GM12878 (cell line): ENCODE data around the gene CELSR1. TPM values are rescaled to one million over a fixed set of nuclear protein-coding genes. Genes with fewer than 3 reads are reported as not detected.

Experiments used
- ATAC-seq: fragments of 200-7000 bp; cut with Tn5 transposase; 3 replicates; pipeline ENCODE4 v1.9.1; 2020; ENCODE audit warnings: mild to moderate bottlenecking, moderate library complexity
- BruUV-seq: library from RNA; stranded (reverse); fragments of 400-500 nt; replicated peaks from 2 replicates; lab custom pipeline; 2021; lab: Mats Ljungman, UMichigan
- CTCF ChIA-PET: fragments of 300-600 bp; sonication (Branson Sonifier 250); formaldehyde crosslinking; extraction: SDS; loops from one replicate; lab custom pipeline; 2021; ENCODE audit warnings: inconsistent platforms; lab: Yijun Ruan, JAX
- POLR2A ChIA-PET: fragments of 350-600 bp; formaldehyde crosslinking; extraction: SDS; loops from one replicate; lab custom pipeline; 2021; ENCODE audit warnings: inconsistent platforms; lab: Charles Lee
- RAD21 ChIA-PET: fragments of 300-600 bp; sonication (Branson Sonifier 250); formaldehyde crosslinking; loops from one replicate; lab custom pipeline; 2023; ENCODE audit warnings: antibody characterized with exemption; ENCODE audit not compliant: unreplicated experiment; lab: Charles Lee
- SMC1A ChIA-PET: fragments of 300-600 bp; sonication (Branson Sonifier 250); formaldehyde crosslinking; loops from one replicate; lab custom pipeline; 2023; ENCODE audit not compliant: unreplicated experiment, uncharacterized antibody; lab: Charles Lee
- DNase-seq: peaks from one replicate; pipeline ENCODE4 v3.0.0-alpha.2; 2011; ENCODE audit warnings: low read depth, low spot score
- FAIRE-seq: peaks from 3 replicates; lab custom pipeline; 2011; peaks lifted over from hg19 to GRCh38; lab: Jason Lieb, UNC
- H2AFZ ChIP-seq: 2 replicates; pipeline ENCODE4 v1.6.0; 2011; ENCODE audit warnings: low read depth, low read length, control low read depth; ENCODE audit not compliant: control insufficient read depth
- H3K27ac ChIP-seq: 2 replicates; pipeline ENCODE4 v1.5.1; 2011; ENCODE audit warnings: control low read depth; ENCODE audit not compliant: control insufficient read depth, insufficient read depth
- H3K27me3 ChIP-seq, 2 experiments: replicated peaks in 1 of 2; 2 replicates each; pipeline versions ENCODE4 v1.6.0 to v1.6.1; 2011; ENCODE audit warnings: low read length in 1 of 2; ENCODE audit not compliant: control insufficient read depth in 2 of 2, insufficient read depth in 2 of 2
- H3K36me3 ChIP-seq, 2 experiments: 2 replicates each; pipeline ENCODE4 v1.5.1; 2011; ENCODE audit warnings: low read length in 1 of 2; ENCODE audit not compliant: control insufficient read depth in 2 of 2, insufficient read depth in 2 of 2
- H3K4me1 ChIP-seq: 2 replicates; pipeline ENCODE4 v1.6.1; 2011; ENCODE audit warnings: mild to moderate bottlenecking, low read length, moderate library complexity, mixed read lengths; ENCODE audit not compliant: control insufficient read depth, insufficient read depth
- H3K4me2 ChIP-seq: 2 replicates; pipeline ENCODE4 v1.6.0; 2011; ENCODE audit warnings: control low read depth; ENCODE audit not compliant: control insufficient read depth, insufficient read depth
- H3K4me3 ChIP-seq: fragments of 200-600 bp; sonication (generic); 2 replicates; pipeline ENCODE4 v1.5.1; 2016
- H3K79me2 ChIP-seq: 2 replicates; pipeline ENCODE4 v1.6.0; 2011; ENCODE audit warnings: low read length; ENCODE audit not compliant: control insufficient read depth, insufficient read depth
- H3K9ac ChIP-seq: 2 replicates; pipeline ENCODE4 v1.8.0; 2011; ENCODE audit warnings: low read length, control low read depth, mixed read lengths; ENCODE audit not compliant: control insufficient read depth, insufficient read depth
- H3K9me3 ChIP-seq: replicated peaks from 3 replicates; pipeline ENCODE4 v1.5.1; 2011; ENCODE audit warnings: mild to moderate bottlenecking, low read length; ENCODE audit not compliant: control insufficient read depth, insufficient read depth
- H4K20me1 ChIP-seq: 2 replicates; pipeline ENCODE4 v1.6.0; 2011; ENCODE audit not compliant: control insufficient read depth, insufficient read depth
- CUX1 ChIP-seq: IDR thresholded peaks from 2 replicates; pipeline ENCODE4 v1.6.1; 2012; ENCODE audit warnings: improper control_type of control experiment, low read depth, low read length; ENCODE audit not compliant: insufficient replicate concordance
- FOXM1 ChIP-seq: IDR thresholded peaks from 2 replicates; pipeline ENCODE4 v1.6.1; 2012; ENCODE audit warnings: low read depth, mild to moderate bottlenecking, inconsistent platforms, low read length, moderate library complexity
- HDGF ChIP-seq: fragments of 450-650 bp; IDR thresholded peaks from 2 replicates; pipeline ENCODE4 v1.6.1; 2016; ENCODE audit warnings: antibody characterized with exemption
- IKZF1 ChIP-seq: fragments of 450-650 bp; conservative IDR thresholded peaks from 2 replicates; pipeline ENCODE4 v1.6.1; 2017; ENCODE audit warnings: antibody characterized with exemption, mild to moderate bottlenecking
- POLR2AphosphoS2 ChIP-seq: IDR thresholded peaks from 2 replicates; pipeline ENCODE4 v1.6.1; 2011; ENCODE audit warnings: low read depth, mild to moderate bottlenecking, low read length, improper control_type of control experiment, moderate library complexity
- RELB ChIP-seq: fragments of 450-650 bp; IDR thresholded peaks from 2 replicates; pipeline ENCODE4 v1.6.1; 2017; ENCODE audit warnings: low read depth, mild to moderate bottlenecking, moderate library complexity
- SRF ChIP-seq, 2 experiments: IDR thresholded peaks; 2 replicates each; pipeline ENCODE4 v1.6.1; 2011; ENCODE audit warnings: low read depth in 2 of 2, low read length in 2 of 2, mild to moderate bottlenecking in 1 of 2, moderate library complexity in 1 of 2
- ZNF217 ChIP-seq: fragments of 450-650 bp; IDR thresholded peaks from 2 replicates; pipeline ENCODE4 v1.6.1; 2017; ENCODE audit warnings: antibody characterized with exemption, mild to moderate bottlenecking
- WGBS: methylation state at CpG from one replicate; pipeline ENCODE4 v1.1.6; 2016; ENCODE audit warnings: low lambda C conversion rate; ENCODE audit not compliant: insufficient replicate concordance, insufficient coverage; ENCODE audit errors: missing lambda C conversion rate; 5-methylcytosine and 5-hydroxymethylcytosine counted together
- in situ Hi-C: fragments of 300-500 bp; cut with MboI; formaldehyde crosslinking; loops from 9 replicates; pipeline ENCODE4 v1.14.3; 2018; ENCODE audit warnings: mixed read lengths
- intact Hi-C: fragments of 100-400 bp; cut with micrococcal nuclease; formaldehyde crosslinking; loops from one replicate; pipeline ENCODE4 v1.14.2; 2022; ENCODE audit not compliant: unreplicated experiment
- polyA plus RNA-seq, 11 experiments: library from polyadenylated mRNA; depleted of rRNA in 4 of 11; unstranded in 6 of 11; stranded (reverse) in 5 of 11; fragments of >200 nt; fragmentation: Nextera tagmentation in 4 of 11; fragmentation: Illumina TruSeq in 1 of 11; extraction: Ambion mirVana in 4 of 11; extraction: Trizol in 1 of 11; gene quantifications; 1 replicate in 1 of 11; 2 replicates in 10 of 11; pipeline versions ENCODE4 v1.2.1 to v1.2.3, GENCODE V29; 2011 to 2016; ENCODE audit warnings: inconsistent platforms in 2 of 11, missing spikeins in 2 of 11, low read depth in 1 of 11
- total RNA-seq, 4 experiments: library from RNA; depleted of rRNA in 3 of 4; stranded (reverse); fragments of >200 nt in 3 of 4; fragmentation: Illumina TruSeq in 1 of 4; extraction: Trizol in 1 of 4; gene quantifications; 2 replicates each; pipeline versions ENCODE4 v1.2.1 to v1.2.3, GENCODE V29; 2013 to 2021
- TF ChIP-seq, protein P1 (sequence below): IDR thresholded peaks from 2 replicates; pipeline ENCODE4 v1.6.1; 2012; ENCODE audit warnings: low read depth, low read length, improper control_type of control experiment

Gene CELSR1
- total and polyA plus RNA-seq, 10 of the 15 experiments (the other 5 are each of a cell fraction or from before 2014, with no cell fraction given) = 0.05 to 1.7 (median 0.35) TPM; not detected in 2

DNA sequence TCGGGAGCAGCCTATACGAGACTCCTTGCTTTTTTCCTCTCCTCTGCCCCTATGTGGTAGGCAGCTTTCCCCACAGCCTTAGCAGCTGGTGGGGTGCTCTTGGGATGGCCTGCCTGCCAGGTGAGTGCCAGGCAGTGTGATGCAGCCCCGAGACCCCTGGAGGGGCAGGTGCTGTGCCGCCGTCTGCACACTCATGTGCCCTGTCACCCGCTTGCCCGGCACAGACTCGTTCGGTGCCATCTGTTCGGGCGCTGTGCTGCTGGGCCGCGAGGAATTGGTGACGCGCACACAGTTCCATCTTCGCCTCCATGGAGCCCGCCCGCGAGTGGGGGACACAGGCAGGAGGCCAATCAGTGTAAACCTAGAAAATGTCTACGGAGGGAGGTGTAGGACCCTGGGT, 186.8 kb downstream of the CELSR1 start:
- BruUV-seq = no TSS peak
- no peaks in the 10 kb centered on the region for H3K27me3 ChIP-seq
- H3K79me2 ChIP-seq = no peaks in the 10 kb centered on the region
- no peaks in the 10 kb centered on the region for H3K4me1 ChIP-seq
- 97% methylated on average over 20 of the region's 20 CpGs for WGBS
- in situ Hi-C loops (no loop called here), intact Hi-C loops (no loop called here)
- H3K4me3 ChIP-seq = no peak overlapping the region
- H2AFZ ChIP-seq = no peak overlapping the region
- H4K20me1 ChIP-seq = no peaks in the 10 kb centered on the region
- ChIA-PET SMC1A (no interaction called here), CTCF (no interaction called here), POLR2A (no interaction called here), RAD21 (no interaction called here)
- H3K36me3 ChIP-seq = peaks cover 13 to 55% of the 10 kb centered on the region in 2 experiments
- ATAC-seq (no peak), DNase-seq (no peak), FAIRE-seq (no peak)
- H3K9ac ChIP-seq = no peak overlapping the region
- no peak overlapping the region for H3K4me2 ChIP-seq
- H3K27ac ChIP-seq = no peak overlapping the region
- TF ChIP-seq FOXM1 = no peak
- TF ChIP-seq IKZF1 = no peak
- no peak for TF ChIP-seq SRF (IDR thresholded peaks at IDR 0.05; ENCODE audit: low read depth in 2 of 2, low read length in 2 of 2)
- TF ChIP-seq HDGF = no peak
- TF ChIP-seq, protein P1, sequence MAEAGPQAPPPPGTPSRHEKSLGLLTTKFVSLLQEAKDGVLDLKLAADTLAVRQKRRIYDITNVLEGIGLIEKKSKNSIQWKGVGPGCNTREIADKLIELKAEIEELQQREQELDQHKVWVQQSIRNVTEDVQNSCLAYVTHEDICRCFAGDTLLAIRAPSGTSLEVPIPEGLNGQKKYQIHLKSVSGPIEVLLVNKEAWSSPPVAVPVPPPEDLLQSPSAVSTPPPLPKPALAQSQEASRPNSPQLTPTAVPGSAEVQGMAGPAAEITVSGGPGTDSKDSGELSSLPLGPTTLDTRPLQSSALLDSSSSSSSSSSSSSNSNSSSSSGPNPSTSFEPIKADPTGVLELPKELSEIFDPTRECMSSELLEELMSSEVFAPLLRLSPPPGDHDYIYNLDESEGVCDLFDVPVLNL = no peak
- H3K9me3 ChIP-seq = no peaks in the 10 kb centered on the region

DNA sequence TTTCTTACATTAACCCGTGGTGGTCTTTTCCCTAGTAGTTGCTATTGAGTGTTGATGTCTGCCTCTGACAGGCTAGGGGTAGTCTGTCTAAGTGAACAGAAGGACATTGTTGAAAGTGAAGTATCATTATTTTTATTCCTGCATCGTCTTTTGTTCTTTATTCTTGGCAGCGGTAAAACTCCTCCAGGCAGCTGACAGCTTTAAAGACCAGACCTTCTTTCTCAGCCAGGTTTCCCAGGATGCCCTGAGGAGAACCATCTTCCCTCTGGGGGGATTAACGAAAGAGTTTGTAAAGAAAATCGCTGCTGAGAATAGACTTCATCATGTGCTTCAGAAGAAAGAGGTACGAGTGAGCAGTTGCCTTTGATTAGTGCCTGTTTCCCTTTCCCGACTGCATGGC, 187.3 kb downstream of the CELSR1 start:
- BruUV-seq = no TSS peak
- H3K9me3 ChIP-seq = no peaks in the 10 kb centered on the region
- H3K79me2 ChIP-seq = no peaks in the 10 kb centered on the region
- no peak for DNase-seq
- RAD21 ChIA-PET = interaction anchor here (0.6 to 0.7 kb wide), 3 partner anchors 11 to 194 kb away, joined by 3 read pairs; no protein-coding TSS in a partner anchor
- SMC1A ChIA-PET = interaction anchor here (1.1 to 1.2 kb wide), 2 partner anchors 11 to 13 kb away, joined by 3 read pairs; no protein-coding TSS in a partner anchor
- ATAC-seq = no peak
- no peak overlapping the region for H2AFZ ChIP-seq
- POLR2A ChIA-PET = interaction anchor here (0.7 kb wide), 1 partner anchor 151 kb away, joined by 4 read pairs; no protein-coding TSS in a partner anchor
- CTCF ChIA-PET = interaction anchor here (0.6 to 0.8 kb wide), 3 partner anchors 166 to 493 kb away, joined by 3 to 4 read pairs (median 4); no protein-coding TSS in a partner anchor
- no peak overlapping the region for H3K9ac ChIP-seq
- H3K27ac ChIP-seq = no peak overlapping the region
- no peaks in the 10 kb centered on the region for H3K4me1 ChIP-seq
- in situ Hi-C loops (no loop called here), intact Hi-C loops (no loop called here)
- no peak overlapping the region for H3K4me3 ChIP-seq
- H4K20me1 ChIP-seq = no peaks in the 10 kb centered on the region
- FAIRE-seq = no peak
- H3K4me2 ChIP-seq = no peak overlapping the region
- 94% methylated on average over 7 of the region's 7 CpGs for WGBS
- no peaks in the 10 kb centered on the region for H3K27me3 ChIP-seq
- peaks cover 10 to 54% of the 10 kb centered on the region in 2 experiments for H3K36me3 ChIP-seq
- TF ChIP-seq CUX1 (no peak), POLR2AphosphoS2 (no peak), ZNF217 (no peak), RELB (no peak)
